B cell (primary cell): ENCODE measurements around the gene ADPRM.

ENCODE experiments used
- CTCF ChIP-seq: fragments of 200-600 bp; IDR thresholded peaks from one replicate; pipeline ENCODE4 v1.8.0; 2022; ENCODE audit warnings: antibody characterized with exemption, mild to moderate bottlenecking
- EZH2 ChIP-seq: IDR thresholded peaks from 2 replicates; pipeline ENCODE4 v1.6.1; 2012; ENCODE audit warnings: borderline replicate concordance, low read depth, mild to moderate bottlenecking, moderate library complexity, low read length; ENCODE audit not compliant: insufficient read depth, poor library complexity, severe bottlenecking

- no peak for TF ChIP-seq CTCF
- no peak for TF ChIP-seq EZH2
Observed at GRCh38 chr17:10729334-10730193, 32.2 kb downstream of the ADPRM start, which contains the start of gene TMEM220.
